ENCODE results near the gene FAM124A. TPM values are rescaled to one million over a fixed set of nuclear protein-coding genes. Genes with fewer than 3 reads are reported as not detected.

The FAM124A gene
- total and polyA plus RNA-seq, 2 experiments from 2014 or later = 37.7 to 109 TPM

GRCh38 chr13:51213173-51213728 is 8.9 kb upstream of the FAM124A start:
- H3K79me2 ChIP-seq (replicated peaks; ENCODE audit: insufficient read depth) = no peaks in the 10 kb centered on the region
- no peak overlapping the region for H3K27ac ChIP-seq (ENCODE audit: low read depth)
- no peak for ATAC-seq
- DNase-seq (ENCODE audit: low spot score) = no peak
- Mint-ChIP-seq H3K4me3 (no peak overlapping the region), H3K36me3 (ENCODE audit: low read depth) (peaks cover 6% of the 10 kb centered on the region; the same call in 2 of the 3 replicates), H3K27me3 (ENCODE audit: insufficient read depth, low read depth, poor library complexity) (peaks cover 3% of the 10 kb centered on the region), H3K27ac (no peak overlapping the region), H3K9me3 (peaks cover 10% of the 10 kb centered on the region; the same call in 2 of the 3 replicates), H3K4me1 (peaks cover 46% of the 10 kb centered on the region)
- H4K20me1 ChIP-seq (replicated peaks; ENCODE audit: insufficient read depth) = no peaks in the 10 kb centered on the region
- no peaks in the 10 kb centered on the region; the same call in 1 of the 2 replicates for H3F3A ChIP-seq (replicated peaks; ENCODE audit: low read depth)
- H2AFZ ChIP-seq = no peak overlapping the region
- no peaks in the 10 kb centered on the region for H3K36me3 ChIP-seq (ENCODE audit: insufficient read depth)
- TF ChIP-seq EZH2 (IDR thresholded peaks at IDR 0.05; ENCODE audit: low read depth, unreplicated experiment) = no peak
- no peak for TF ChIP-seq STAT1 (IDR thresholded peaks at IDR 0.05; ENCODE audit: unreplicated experiment)
- TF ChIP-seq NANOG (IDR thresholded peaks at IDR 0.05; ENCODE audit: borderline replicate concordance) = no peak
- no peak for TF ChIP-seq EZH2phosphoT487 (IDR thresholded peaks at IDR 0.05; ENCODE audit: unreplicated experiment)
- no peak for TF ChIP-seq POLR2AphosphoS5 (IDR thresholded peaks at IDR 0.05; ENCODE audit: low read depth)
- no peak for TF ChIP-seq CREB1 (CRISPR knock-in tag; IDR thresholded peaks at IDR 0.05; ENCODE audit: low read depth)
- no peak for TF ChIP-seq ZNF462 (CRISPR knock-in tag; IDR thresholded peaks at IDR 0.05)
- TF ChIP-seq JUNB (IDR thresholded peaks at IDR 0.05; ENCODE audit: unreplicated experiment) = no peak
- TF ChIP-seq CTCF (conservative IDR thresholded peaks at IDR 0.05; ENCODE audit: low read depth in 2 of 2) = no peak
- no peak overlapping the region for H3K4me3 ChIP-seq
- no peaks in the 10 kb centered on the region for H3K27me3 ChIP-seq (ENCODE audit: insufficient read depth)
- H3K9me2 ChIP-seq (ENCODE audit: insufficient read depth) = peaks cover 19% of the 10 kb centered on the region
- peaks cover 46% of the 10 kb centered on the region for H3K4me1 ChIP-seq (ENCODE audit: insufficient read depth)
- no peak overlapping the region for H3K4me2 ChIP-seq
